Measurements from ENCODE around the gene ATN1.

The ATN1 gene

GRCh38 chr12:6968426-6968825 lies 40.7 kb downstream of the ATN1 start:
- in situ Hi-C loops (cut with MboI; ENCODE audit: low sequenced_read_pairs): no loop called here

GRCh38 chr12:6970096-6970527 lies 42.4 kb downstream of the ATN1 start:
- in situ Hi-C loops (cut with MboI; ENCODE audit: low sequenced_read_pairs): no loop called here

- in situ Hi-C loops (cut with MboI; ENCODE audit: low sequenced_read_pairs): no loop called here
Measured at GRCh38 chr12:6974180-6974579, 46.4 kb downstream of the ATN1 start.

- in situ Hi-C loops (cut with MboI; ENCODE audit: low sequenced_read_pairs): no loop called here
Measured at GRCh38 chr12:6975297-6976032, 47.7 kb downstream of the ATN1 start.

- in situ Hi-C loops (cut with MboI; ENCODE audit: low sequenced_read_pairs): no loop called here
Measured at GRCh38 chr12:6977653-6978052, 49.9 kb downstream of the ATN1 start.

GRCh38 chr12:6978188-6978587 lies 50.4 kb downstream of the ATN1 start:
- in situ Hi-C loops (cut with MboI; ENCODE audit: low sequenced_read_pairs): no loop called here

- in situ Hi-C loops (cut with MboI; ENCODE audit: low sequenced_read_pairs): no loop called here
Measured at GRCh38 chr12:6978611-6979011, 50.9 kb downstream of the ATN1 start.

GRCh38 chr12:6979021-6979420 lies 51.3 kb downstream of the ATN1 start:
- in situ Hi-C loops (cut with MboI; ENCODE audit: low sequenced_read_pairs): no loop called here

- in situ Hi-C loops (cut with MboI; ENCODE audit: low sequenced_read_pairs): no loop called here
Measured at GRCh38 chr12:6979453-6979852, 51.7 kb downstream of the ATN1 start.

- in situ Hi-C loops (cut with MboI; ENCODE audit: low sequenced_read_pairs): no loop called here
Measured at GRCh38 chr12:6980075-6980474, 52.3 kb downstream of the ATN1 start.

- in situ Hi-C loops (cut with MboI; ENCODE audit: low sequenced_read_pairs): no loop called here
Measured at GRCh38 chr12:6980740-6981139, 53.0 kb downstream of the ATN1 start.

- in situ Hi-C loops (cut with MboI; ENCODE audit: low sequenced_read_pairs): no loop called here
Measured at GRCh38 chr12:6981152-6982052, 53.6 kb downstream of the ATN1 start.

- in situ Hi-C loops (cut with MboI; ENCODE audit: low sequenced_read_pairs): no loop called here
Measured at GRCh38 chr12:6982532-6982931, 54.8 kb downstream of the ATN1 start.

GRCh38 chr12:6987956-6988553 lies 60.3 kb downstream of the ATN1 start:
- in situ Hi-C loops (cut with MboI; ENCODE audit: low sequenced_read_pairs): no loop called here

Measured in HL-60/S4 treated with phorbol 12-myristate 13-acetate at 8.2 ng/mL for 4 days and 3 days (cell line).